Stimulated activated CD4-positive, alpha-beta T cell treated with anti-CD3 and anti-CD28 coated beads, Interleukin-2, amount 100 ng/mL, for 48 hours (primary cell): ENCODE results near the gene NCR3LG1.
A peak's percentile ranks its signal among the peaks of the same experiment; 100 is the strongest.

Source experiments
- DNase-seq, 2 donors: peaks; one replicate each; pipeline ENCODE4 v3.0.0-alpha.2; 2020

NCR3LG1 gene, protein sequence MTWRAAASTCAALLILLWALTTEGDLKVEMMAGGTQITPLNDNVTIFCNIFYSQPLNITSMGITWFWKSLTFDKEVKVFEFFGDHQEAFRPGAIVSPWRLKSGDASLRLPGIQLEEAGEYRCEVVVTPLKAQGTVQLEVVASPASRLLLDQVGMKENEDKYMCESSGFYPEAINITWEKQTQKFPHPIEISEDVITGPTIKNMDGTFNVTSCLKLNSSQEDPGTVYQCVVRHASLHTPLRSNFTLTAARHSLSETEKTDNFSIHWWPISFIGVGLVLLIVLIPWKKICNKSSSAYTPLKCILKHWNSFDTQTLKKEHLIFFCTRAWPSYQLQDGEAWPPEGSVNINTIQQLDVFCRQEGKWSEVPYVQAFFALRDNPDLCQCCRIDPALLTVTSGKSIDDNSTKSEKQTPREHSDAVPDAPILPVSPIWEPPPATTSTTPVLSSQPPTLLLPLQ

GRCh38 chr11:17351510-17352176 is at the start of gene NCR3LG1:
Gene NCR3LG1, plus strand, starts transcription at chr11:17351800. Its CDS starts 170 bp downstream, at chr11:17351970.
- DNase-seq: peak; percentile 32 to 52

DNA sequence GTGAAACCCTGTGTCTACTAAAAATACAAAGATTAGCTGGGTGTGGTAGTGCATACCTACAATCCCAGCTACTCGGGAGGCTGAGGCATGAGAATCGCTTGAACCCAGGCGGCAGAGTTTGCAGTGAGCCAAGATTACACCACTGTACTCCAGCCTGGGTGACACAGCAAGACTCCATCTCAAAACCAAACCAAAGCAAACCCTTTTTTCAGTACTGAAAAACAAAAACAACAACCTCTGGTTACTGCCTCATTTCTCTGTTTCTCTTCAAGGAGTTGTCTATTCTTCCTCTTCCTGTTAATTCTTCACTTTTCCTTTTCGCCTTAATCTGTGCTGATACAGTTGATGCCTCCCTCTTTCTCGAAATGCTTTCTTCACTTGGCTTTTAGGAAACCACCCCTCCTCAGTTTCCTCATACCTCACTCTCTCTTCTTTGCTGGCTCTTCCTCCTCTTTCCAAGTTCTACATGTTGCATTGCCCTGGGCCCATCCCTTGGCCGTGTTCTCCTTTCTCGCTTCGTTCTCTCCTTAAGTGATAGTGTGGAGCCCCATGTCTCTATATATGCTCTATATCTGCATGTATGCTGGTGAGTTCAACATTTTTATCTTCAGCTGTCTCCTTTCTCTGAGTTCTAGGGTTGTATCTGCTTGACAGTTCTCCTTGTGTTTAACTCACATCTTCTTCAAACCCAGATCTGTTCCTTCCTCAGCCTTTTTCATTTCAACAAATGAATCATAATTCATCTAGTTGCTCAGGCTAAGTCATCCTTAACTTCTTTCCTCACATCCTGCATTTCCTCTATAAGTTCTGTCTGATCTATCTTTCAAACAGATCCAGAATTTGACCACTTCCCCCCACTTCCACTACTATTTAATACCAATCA is 38.0 kb upstream of the NCR3LG1 start:
- DNase-seq: no peak

GRCh38 chr11:17314232-17314547 is 37.4 kb upstream of the NCR3LG1 start:
- no peak for DNase-seq

DNA sequence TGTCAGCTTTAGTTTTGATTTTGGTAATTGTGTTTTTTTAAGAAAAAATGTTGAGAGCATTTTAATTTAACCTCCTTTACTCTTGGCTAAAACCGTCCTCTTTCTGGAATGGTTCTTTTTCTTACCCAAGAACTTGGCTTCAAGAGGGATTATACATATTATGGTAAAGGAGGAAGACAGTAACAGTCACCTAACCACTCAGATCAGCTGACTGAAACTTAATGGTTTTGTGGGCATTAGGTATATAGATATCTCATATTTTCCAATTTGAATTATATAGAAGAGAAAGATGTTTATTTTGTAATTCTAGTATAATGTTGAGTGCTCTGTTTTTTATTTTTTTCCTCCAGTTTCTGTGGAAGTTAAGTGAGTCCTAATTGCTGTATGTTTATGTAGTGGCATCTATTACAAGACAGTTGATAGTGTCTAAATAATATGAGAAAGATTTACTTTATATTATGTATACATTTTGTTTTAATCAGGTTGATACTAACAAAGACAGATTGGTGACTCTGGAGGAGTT is 36.6 kb upstream of the NCR3LG1 start:
- no peak for DNase-seq

- DNase-seq: no peak
Measured at GRCh38 chr11:17328871-17329494, 22.6 kb upstream of the NCR3LG1 start.

DNA sequence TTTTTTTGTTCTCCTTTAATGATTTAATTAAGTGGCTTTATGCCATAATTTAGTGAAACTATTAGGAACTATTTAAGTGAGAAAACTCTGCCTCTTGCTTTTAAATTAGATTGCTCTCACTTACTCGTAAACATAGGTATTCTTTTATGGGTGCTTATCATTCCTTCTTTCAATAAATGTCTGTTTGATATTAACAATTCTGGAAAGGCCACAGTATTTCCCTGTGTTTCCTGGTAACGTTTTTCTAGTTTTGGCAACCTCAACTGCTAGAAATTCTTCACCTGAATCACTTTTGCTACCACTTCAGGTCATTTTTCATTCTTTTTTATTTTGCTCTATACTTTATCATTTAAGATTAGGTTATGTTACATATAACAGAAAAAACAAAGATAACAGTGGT is 19.9 kb upstream of the NCR3LG1 start:
- no peak for DNase-seq

DNA sequence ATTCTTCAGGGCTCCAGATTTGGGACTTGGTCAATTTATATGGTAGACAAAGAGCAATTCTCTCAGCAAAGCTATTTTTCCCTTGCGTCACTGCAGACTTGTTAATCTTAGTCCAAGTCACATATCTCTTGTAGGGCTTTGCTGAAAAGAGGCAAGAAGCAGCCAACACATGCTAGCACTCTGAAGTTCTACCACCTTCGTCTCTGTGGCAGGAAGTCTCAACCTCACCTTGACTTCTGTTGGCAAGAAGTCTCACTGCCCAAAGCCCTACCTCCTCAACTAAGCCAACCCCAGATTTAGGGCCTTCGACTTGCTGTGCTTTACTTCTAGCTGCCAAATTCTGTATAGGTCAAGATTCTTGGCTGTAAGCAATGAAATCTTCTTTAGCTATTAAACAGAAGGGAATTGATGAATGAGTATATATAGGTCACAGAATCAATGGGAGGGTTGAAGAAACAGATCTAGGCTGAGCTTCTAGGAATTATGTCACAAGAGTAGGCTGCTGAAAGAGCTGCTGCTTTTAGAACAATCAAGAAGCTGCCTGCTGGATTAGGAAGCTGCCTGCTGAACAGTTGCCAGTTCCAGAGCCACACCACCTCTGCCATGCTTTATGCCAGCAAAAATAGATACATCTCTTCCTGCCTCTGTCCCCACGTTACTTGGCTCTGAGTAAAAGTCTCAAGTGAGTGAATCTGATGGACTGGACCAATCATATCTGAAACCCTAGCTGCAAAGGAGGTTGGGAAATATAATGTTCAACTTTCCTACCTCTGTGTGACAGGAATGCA is 17.6 kb upstream of the NCR3LG1 start:
- no peak for DNase-seq

DNA sequence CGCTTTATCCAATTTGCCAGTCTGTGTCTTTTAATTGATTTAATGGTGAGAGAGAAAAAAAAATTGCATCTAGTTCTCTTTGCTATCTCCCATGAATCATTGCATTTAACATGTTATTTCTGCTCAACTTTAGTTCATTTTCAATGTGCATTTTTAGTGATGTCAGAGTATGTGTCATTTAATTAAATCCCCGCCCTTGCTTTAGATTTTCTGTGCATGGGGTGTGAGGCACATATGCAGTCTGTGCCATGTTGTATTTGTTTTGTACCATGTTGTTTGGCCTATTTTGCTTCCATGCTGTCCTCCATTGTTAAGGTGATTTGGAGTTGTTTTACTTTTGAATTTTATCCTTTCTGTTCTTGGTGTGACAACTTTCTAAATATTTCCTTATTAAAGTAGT is 8.3 kb upstream of the NCR3LG1 start:
- DNase-seq: no peak

- DNase-seq: no peak
Measured at GRCh38 chr11:17343907-17344306, 7.7 kb upstream of the NCR3LG1 start.

- no peak for DNase-seq
Measured at GRCh38 chr11:17347676-17348075, 3.9 kb upstream of the NCR3LG1 start.

DNA sequence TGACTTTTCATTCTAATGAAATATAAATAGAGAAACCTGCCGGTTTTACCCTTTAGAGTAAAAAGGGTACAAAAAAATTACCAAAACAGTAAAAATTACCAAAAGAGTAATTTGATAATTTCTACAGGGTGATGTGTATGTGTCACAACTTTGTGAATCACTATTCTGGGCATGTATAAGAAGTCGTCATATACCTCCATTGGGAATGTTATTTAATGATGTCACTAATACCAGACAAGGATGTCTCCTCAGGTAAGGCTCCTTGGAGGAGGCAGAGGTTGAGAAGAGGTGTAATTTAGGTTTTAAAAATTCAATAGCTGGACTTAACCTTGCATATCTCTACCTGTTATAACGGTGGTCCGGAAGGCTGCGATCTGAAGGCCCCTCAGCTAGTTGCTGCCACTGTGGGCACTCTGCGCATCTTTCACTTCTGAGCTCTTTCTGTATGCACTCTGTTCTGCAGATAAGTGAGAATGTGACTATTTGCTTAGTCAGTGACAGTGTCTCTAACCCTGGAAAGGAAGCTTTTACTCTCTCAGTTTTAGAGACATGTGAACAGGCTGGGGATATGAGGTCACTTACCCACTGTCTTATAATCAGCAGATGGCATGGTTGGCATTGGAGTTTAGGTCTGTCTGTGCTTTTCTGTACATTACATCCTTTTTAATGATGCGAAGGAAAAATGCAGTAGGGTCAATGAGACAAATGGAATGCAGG is 987 bp upstream of the NCR3LG1 start:
- DNase-seq: no peak

DNA sequence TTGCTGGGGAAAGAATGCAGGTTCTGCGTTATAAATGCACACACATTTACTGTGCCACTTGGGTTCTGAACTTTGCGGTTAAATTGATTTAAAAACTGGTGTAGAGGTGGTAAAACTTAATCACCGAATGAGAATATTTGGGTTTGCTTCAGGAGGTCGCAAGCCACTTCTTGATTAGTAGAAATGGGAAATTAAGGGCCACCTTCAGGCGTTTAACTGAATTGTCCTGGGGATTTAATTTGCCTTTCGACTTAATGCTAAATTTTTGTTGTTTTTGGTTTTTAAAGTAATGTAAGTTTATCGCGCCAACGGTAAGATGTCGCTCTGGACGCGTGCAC is 459 bp upstream of the NCR3LG1 start:
- no peak for DNase-seq

DNA sequence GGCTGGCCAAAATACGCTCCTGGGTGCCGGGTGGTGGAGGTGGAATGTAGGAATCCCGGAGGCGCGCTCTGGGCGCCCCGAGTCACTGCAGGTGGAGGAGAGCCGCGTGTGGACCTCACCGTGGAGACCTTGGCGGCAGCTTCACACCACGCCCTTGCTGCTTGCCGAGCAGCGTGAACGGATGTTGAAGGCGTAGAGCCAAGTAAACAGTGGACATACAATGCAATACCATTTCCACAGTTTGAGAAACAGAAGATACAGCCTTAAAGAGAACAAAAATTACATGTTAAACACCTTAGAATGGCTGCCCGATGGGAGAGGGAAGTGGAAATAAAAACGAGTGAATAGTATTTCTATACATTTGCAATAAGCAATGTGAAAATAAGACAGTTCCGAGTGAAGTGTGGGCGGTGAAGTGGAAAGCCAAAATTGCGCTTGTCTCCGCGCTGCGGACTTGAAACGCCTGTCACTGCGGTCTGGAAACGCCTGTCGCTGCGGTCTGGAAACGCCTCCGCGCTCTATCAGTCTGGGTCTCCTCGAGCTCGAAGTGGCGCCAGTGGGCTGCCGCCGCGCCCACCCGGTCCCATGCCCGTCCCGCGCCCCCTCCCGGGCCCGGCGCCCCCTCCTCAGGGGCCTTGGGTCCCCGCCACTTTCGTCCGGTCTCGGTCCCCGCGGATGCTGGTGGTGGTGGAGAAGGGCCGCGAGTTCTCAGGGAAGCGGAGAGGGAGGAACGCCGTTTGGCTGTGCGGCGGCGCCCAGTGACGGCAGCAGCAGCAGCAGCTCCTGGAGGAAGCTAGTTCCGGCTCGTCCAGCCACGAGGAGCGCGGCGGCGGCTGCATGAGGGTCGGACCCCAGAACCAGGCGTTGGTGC is 1.6 kb downstream of the NCR3LG1 start:
- DNase-seq: peak; percentile 47 to 50

- DNase-seq: no peak
Measured at GRCh38 chr11:17353821-17354600, 2.4 kb downstream of the NCR3LG1 start.

DNA sequence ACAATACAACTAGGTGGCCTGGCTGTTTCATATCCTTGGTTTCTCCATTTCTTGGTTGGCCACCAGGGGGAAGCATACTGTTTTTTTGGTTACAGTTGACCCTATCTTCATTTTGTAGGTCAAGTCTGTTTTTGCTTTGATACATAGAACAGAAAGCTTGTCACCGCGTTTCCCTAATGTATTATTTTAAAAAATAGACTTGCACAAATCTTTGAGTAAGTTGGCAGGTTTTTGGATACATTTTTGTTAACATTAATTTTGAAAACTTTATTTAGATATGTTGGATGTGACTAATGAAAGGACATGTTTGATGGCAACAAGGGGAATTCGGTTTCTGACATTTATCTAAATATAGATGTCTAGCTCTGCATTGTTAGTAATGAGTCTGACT is 3.0 kb downstream of the NCR3LG1 start:
- DNase-seq: peak; percentile 60 to 72

- DNase-seq: no peak
Measured at GRCh38 chr11:17366495-17366894, 14.9 kb downstream of the NCR3LG1 start.

GRCh38 chr11:17368551-17368950 is 17.0 kb downstream of the NCR3LG1 start:
- no peak for DNase-seq

DNA sequence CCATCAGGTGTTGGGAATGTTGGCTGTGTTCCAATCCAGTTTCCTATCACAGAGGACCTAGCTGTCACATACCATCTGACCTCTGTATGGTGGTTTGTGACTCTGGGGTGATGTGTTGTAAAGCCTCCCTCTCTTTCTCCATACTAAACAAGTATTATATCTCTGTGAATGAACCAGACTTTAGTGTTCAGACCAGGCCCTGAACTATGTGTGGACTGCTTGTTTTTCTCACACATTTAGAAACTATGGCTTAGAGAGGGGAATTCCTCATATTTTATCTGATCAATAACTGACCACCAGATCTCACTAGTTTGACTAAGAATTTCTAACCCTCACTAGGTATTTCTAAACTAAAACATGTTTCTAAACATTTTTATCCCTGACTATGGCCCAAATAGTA is 17.5 kb downstream of the NCR3LG1 start:
- DNase-seq: no peak

DNA sequence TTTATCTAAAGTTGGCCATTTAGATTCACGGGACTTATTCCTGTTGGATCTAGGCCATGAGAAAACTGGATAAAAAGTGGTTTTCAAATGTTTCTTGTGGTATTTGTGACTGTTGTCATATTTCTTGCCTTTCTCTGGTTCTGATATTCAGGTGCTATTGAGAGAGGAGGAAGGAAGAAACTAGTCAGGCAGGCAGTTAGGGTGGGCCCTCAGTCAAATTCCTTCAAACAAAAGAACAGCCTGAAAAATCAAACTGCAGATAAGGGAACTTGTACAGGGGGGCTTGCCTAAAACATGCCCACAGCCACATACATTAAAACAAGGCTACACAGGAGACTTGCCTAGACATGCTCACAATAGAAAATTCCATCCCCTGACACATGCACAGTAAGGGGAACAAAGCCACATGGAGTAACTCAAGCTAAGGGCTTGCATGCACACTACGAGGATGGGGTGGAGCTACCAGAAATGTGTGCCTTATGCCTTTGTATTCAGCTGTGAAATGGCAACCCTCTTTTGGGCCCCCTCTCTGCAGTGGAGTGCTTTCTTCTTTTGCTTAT is 18.2 kb downstream of the NCR3LG1 start:
- DNase-seq: no peak
